Naive thymus-derived CD8-positive, alpha-beta T cell (primary cell): Measurements from ENCODE around the gene SYNE2. TPM values are rescaled to one million over a fixed set of nuclear protein-coding genes. Genes with fewer than 3 reads are reported as not detected.

Experiments used
- ATAC-seq, 2 donors: fragments of 150-1000 bp; cut with Tn5 transposase in 1 of 2; sonication (Bioruptor Pico), chemical (Tn5 transposase) in 1 of 2; 1 replicate in 1 of 2; 2 replicates in 1 of 2; pipeline ENCODE4 v1.10.0; 2021; ENCODE audit warnings: mild to moderate bottlenecking in 2 of 2, moderate library complexity in 2 of 2
- POLR2A ChIA-PET: fragments of 350-600 bp; sonication (Branson Sonifier 250); formaldehyde crosslinking; loops from one replicate; lab custom pipeline; 2021; ENCODE audit warnings: antibody characterized with exemption; lab: Charles Lee
- DNase-seq, 10 donors: peaks; one replicate each; pipeline versions ENCODE4 v3.0.0 to v3.0.0-alpha.2; 2020 to 2022
- H3K27ac Mint-ChIP-seq, 10 donors: one replicate each; pipeline ENCODE4 v1.8.0; 2020 to 2022; ENCODE audit warnings: mild to moderate bottlenecking in 10 of 10, mixed read lengths in 10 of 10, moderate library complexity in 4 of 10, inconsistent platforms in 1 of 10
- H3K27me3 Mint-ChIP-seq, 5 donors: one replicate each; pipeline ENCODE4 v1.8.0; 2021 to 2022; ENCODE audit warnings: mixed read lengths in 5 of 5
- H3K36me3 Mint-ChIP-seq, 3 donors: one replicate each; pipeline ENCODE4 v1.8.0; 2020 to 2022; ENCODE audit warnings: mixed read lengths in 3 of 3, mild to moderate bottlenecking in 2 of 3, inconsistent platforms in 1 of 3
- H3K4me1 Mint-ChIP-seq, 4 donors: one replicate each; pipeline ENCODE4 v1.8.0; 2021 to 2022; ENCODE audit warnings: mixed read lengths in 4 of 4
- H3K4me3 Mint-ChIP-seq, 10 donors: one replicate each; pipeline ENCODE4 v1.8.0; 2020 to 2022; ENCODE audit warnings: mild to moderate bottlenecking in 10 of 10, mixed read lengths in 10 of 10, moderate library complexity in 6 of 10, inconsistent platforms in 1 of 10
- H3K9me3 Mint-ChIP-seq, 9 donors: one replicate each; pipeline ENCODE4 v1.8.0; 2020 to 2022; ENCODE audit warnings: mixed read lengths in 9 of 9, mild to moderate bottlenecking in 3 of 9, inconsistent platforms in 1 of 9, moderate library complexity in 1 of 9
- polyA plus RNA-seq, 3 donors: library from polyadenylated mRNA; unstranded; fragments of 300-500 nt; fragmentation: Illumina TruSeq; gene quantifications; one replicate each; pipeline ENCODE4 v1.2.3, GENCODE V29; 2021
- total RNA-seq, 8 experiments: library from RNA in 2 of 8; stranded (reverse) in 2 of 8; gene quantifications; one replicate each; pipeline ENCODE4 v1.2.3 and lab custom pipeline; 2021 to 2026

SYNE2 gene
- total and polyA plus RNA-seq, 5 experiments from 2014 or later, result 15.7 to 116 (median 25.9) TPM

- Mint-ChIP-seq H3K4me3 (no peak overlapping the region), H3K27ac (no peak overlapping the region), H3K4me1 (no peaks in the 10 kb centered on the region), H3K9me3 (no peaks in the 10 kb centered on the region), H3K36me3 (peaks cover 5 to 58% (median 38%) of the 10 kb centered on the region in 3 donors), H3K27me3 (no peaks in the 10 kb centered on the region)
- POLR2A ChIA-PET, result interaction anchor here (0.7 kb wide), 2 partner anchors 115 to 355 kb away, joined by 3 to 4 read pairs; no protein-coding TSS in a partner anchor
- DNase-seq, result no peak
- ATAC-seq, result no peak
Measured at GRCh38 chr14:63982156-63982555, 129.4 kb downstream of the SYNE2 start.

GRCh38 chr14:63982629-63983028 lies 129.8 kb downstream of the SYNE2 start:
- no peak for DNase-seq
- Mint-ChIP-seq H3K9me3 (no peaks in the 10 kb centered on the region), H3K27me3 (no peaks in the 10 kb centered on the region), H3K36me3 (peaks cover 8 to 55% (median 34%) of the 10 kb centered on the region in 3 donors), H3K4me3 (no peak overlapping the region), H3K4me1 (no peaks in the 10 kb centered on the region), H3K27ac (no peak overlapping the region)
- ATAC-seq, result no peak
- POLR2A ChIA-PET, result no interaction called here

GRCh38 chr14:63986789-63987533 lies 134.2 kb downstream of the SYNE2 start:
- DNase-seq (no peak), ATAC-seq (no peak)
- POLR2A ChIA-PET, result interaction anchor here (0.7 kb wide), 1 partner anchor 9 kb away, joined by 5 read pairs; no protein-coding TSS in a partner anchor
- Mint-ChIP-seq H3K4me3 (no peak overlapping the region), H3K9me3 (no peaks in the 10 kb centered on the region), H3K27ac (peak overlapping the region in 1 of 10 donors; percentile 29), H3K4me1 (peaks cover 0 to 4% (median 1%) of the 10 kb centered on the region in 4 donors), H3K36me3 (peaks cover 6 to 56% (median 21%) of the 10 kb centered on the region in 3 donors), H3K27me3 (no peaks in the 10 kb centered on the region)

GRCh38 chr14:63988579-63988978 lies 135.8 kb downstream of the SYNE2 start:
- H3K4me3 Mint-ChIP-seq, result no peak overlapping the region
- H3K27ac Mint-ChIP-seq, result peak overlapping the region in 1 of 10 donors; percentile 66
- H3K4me1 Mint-ChIP-seq, result peaks cover 0 to 11% (median 3%) of the 10 kb centered on the region in 4 donors
- POLR2A ChIA-PET, result no interaction called here
- H3K36me3 Mint-ChIP-seq, result peaks cover 4 to 59% (median 16%) of the 10 kb centered on the region in 3 donors
- no peaks in the 10 kb centered on the region for H3K9me3 Mint-ChIP-seq
- DNase-seq (no peak), ATAC-seq (no peak)
- H3K27me3 Mint-ChIP-seq, result no peaks in the 10 kb centered on the region

- peak overlapping the region in 5 of 10 donors; percentile 4 to 75 (median 5) for H3K27ac Mint-ChIP-seq
- POLR2A ChIA-PET, result no interaction called here
- H3K4me3 Mint-ChIP-seq, result no peak overlapping the region
- peaks cover 0 to 11% (median 4%) of the 10 kb centered on the region in 4 donors for H3K4me1 Mint-ChIP-seq
- peaks cover 13 to 76% (median 16%) of the 10 kb centered on the region in 3 donors for H3K36me3 Mint-ChIP-seq
- no peaks in the 10 kb centered on the region for H3K9me3 Mint-ChIP-seq
- H3K27me3 Mint-ChIP-seq, result no peaks in the 10 kb centered on the region
- no peak for DNase-seq
- no peak for ATAC-seq
Measured at GRCh38 chr14:63991833-63992232, 139.0 kb downstream of the SYNE2 start.

- peak overlapping the region in 3 of 10 donors; percentile 42 to 83 (median 69) for H3K27ac Mint-ChIP-seq
- POLR2A ChIA-PET, result no interaction called here
- no peaks in the 10 kb centered on the region for H3K27me3 Mint-ChIP-seq
- H3K36me3 Mint-ChIP-seq, result peaks cover 9 to 81% (median 20%) of the 10 kb centered on the region in 3 donors
- ATAC-seq, result no peak
- no peak for DNase-seq
- H3K9me3 Mint-ChIP-seq, result no peaks in the 10 kb centered on the region
- peaks cover 0 to 11% (median 4%) of the 10 kb centered on the region in 4 donors for H3K4me1 Mint-ChIP-seq
- H3K4me3 Mint-ChIP-seq, result no peak overlapping the region
Measured at GRCh38 chr14:63992858-63993257, 140.1 kb downstream of the SYNE2 start.

GRCh38 chr14:63993992-63994391 lies 141.2 kb downstream of the SYNE2 start:
- Mint-ChIP-seq H3K36me3 (peaks cover 12 to 81% (median 25%) of the 10 kb centered on the region in 3 donors), H3K27ac (peak overlapping the region in 1 of 10 donors; percentile 11), H3K4me3 (no peak overlapping the region), H3K27me3 (no peaks in the 10 kb centered on the region), H3K4me1 (peaks cover 0 to 11% (median 4%) of the 10 kb centered on the region in 4 donors), H3K9me3 (no peaks in the 10 kb centered on the region)
- ATAC-seq, result no peak
- POLR2A ChIA-PET, result interaction anchor here (0.6 to 1.2 kb wide), 2 partner anchors 141 to 451 kb away, joined by 3 to 4 read pairs; partner anchors contain the start of genes PPP2R5E and SYNE2
- DNase-seq, result peak in 4 of 10 donors; percentile 7 to 25 (median 12)

GRCh38 chr14:63995285-63995684 lies 142.5 kb downstream of the SYNE2 start:
- Mint-ChIP-seq H3K4me3 (no peak overlapping the region), H3K27ac (no peak overlapping the region), H3K36me3 (peaks cover 23 to 85% (median 34%) of the 10 kb centered on the region in 3 donors), H3K27me3 (no peaks in the 10 kb centered on the region), H3K9me3 (peaks cover 0 to under 1% (median 0%) of the 10 kb centered on the region in 9 donors), H3K4me1 (peaks cover 0 to 11% (median 4%) of the 10 kb centered on the region in 4 donors)
- POLR2A ChIA-PET, result no interaction called here
- no peak for ATAC-seq
- DNase-seq, result no peak

GRCh38 chr14:63996016-63996415 lies 143.2 kb downstream of the SYNE2 start:
- no peak for ATAC-seq
- H3K27ac Mint-ChIP-seq, result peak overlapping the region in 1 of 10 donors; percentile 36
- H3K27me3 Mint-ChIP-seq, result no peaks in the 10 kb centered on the region
- peaks cover 0 to 4% (median 0%) of the 10 kb centered on the region in 9 donors for H3K9me3 Mint-ChIP-seq
- peaks cover 0 to 11% (median 4%) of the 10 kb centered on the region in 4 donors for H3K4me1 Mint-ChIP-seq
- DNase-seq, result no peak
- POLR2A ChIA-PET, result interaction anchor here (0.6 kb wide), 1 partner anchor 9 kb away, joined by 5 read pairs; no protein-coding TSS in a partner anchor
- peaks cover 27 to 87% (median 40%) of the 10 kb centered on the region in 3 donors for H3K36me3 Mint-ChIP-seq
- no peak overlapping the region for H3K4me3 Mint-ChIP-seq

- Mint-ChIP-seq H3K4me1 (peaks cover 0 to 9% (median 4%) of the 10 kb centered on the region in 4 donors), H3K27me3 (no peaks in the 10 kb centered on the region), H3K27ac (peak overlapping the region in 1 of 10 donors; percentile 66), H3K4me3 (no peak overlapping the region), H3K9me3 (peaks cover 0 to 4% (median 0%) of the 10 kb centered on the region in 9 donors), H3K36me3 (peaks cover 31 to 87% (median 43%) of the 10 kb centered on the region in 3 donors)
- ATAC-seq, result no peak
- no peak for DNase-seq
- POLR2A ChIA-PET, result interaction anchor here (0.6 kb wide), 1 partner anchor 10 kb away, joined by 5 read pairs; no protein-coding TSS in a partner anchor
Measured at GRCh38 chr14:63996625-63997220, 143.9 kb downstream of the SYNE2 start.

GRCh38 chr14:64000749-64001148 lies 147.9 kb downstream of the SYNE2 start:
- no peak overlapping the region for H3K4me3 Mint-ChIP-seq
- peaks cover 31 to 95% (median 70%) of the 10 kb centered on the region in 3 donors for H3K36me3 Mint-ChIP-seq
- peaks cover 0 to 4% (median 0%) of the 10 kb centered on the region in 9 donors for H3K9me3 Mint-ChIP-seq
- ATAC-seq (no peak), DNase-seq (no peak)
- H3K27me3 Mint-ChIP-seq, result no peaks in the 10 kb centered on the region
- POLR2A ChIA-PET, result no interaction called here
- H3K4me1 Mint-ChIP-seq, result peaks cover 0 to 5% (median 0%) of the 10 kb centered on the region in 4 donors
- H3K27ac Mint-ChIP-seq, result no peak overlapping the region

GRCh38 chr14:64005822-64006221 lies 153.0 kb downstream of the SYNE2 start:
- POLR2A ChIA-PET, result no interaction called here
- Mint-ChIP-seq H3K4me3 (no peak overlapping the region), H3K27me3 (no peaks in the 10 kb centered on the region), H3K9me3 (no peaks in the 10 kb centered on the region), H3K4me1 (peaks cover 0 to 4% (median 0%) of the 10 kb centered on the region in 4 donors), H3K36me3 (peaks cover 4 to 77% (median 40%) of the 10 kb centered on the region in 3 donors), H3K27ac (peak overlapping the region in 3 of 10 donors; percentile 2 to 41 (median 7))
- ATAC-seq (no peak), DNase-seq (no peak)
